WTC11 (cell line): ENCODE data around the gene HIF3A. TPM values are rescaled to one million over a fixed set of nuclear protein-coding genes. Genes with fewer than 3 reads are reported as not detected.

Experiments
- ATAC-seq: fragments of 200-7000 bp; cut with Tn5 transposase; 2 replicates; pipeline ENCODE4 v1.10.0; 2021; ENCODE audit warnings: mild to moderate bottlenecking, moderate library complexity
- CTCF ChIA-PET: fragments of 300-600 bp; sonication (Branson Sonifier 250); formaldehyde crosslinking; loops from one replicate; lab custom pipeline; 2021; ENCODE audit warnings: antibody characterized with exemption; lab: Charles Lee
- POLR2A ChIA-PET: fragments of 350-600 bp; sonication (Branson Sonifier 250); formaldehyde crosslinking; loops from one replicate; lab custom pipeline; 2021; ENCODE audit warnings: antibody characterized with exemption; lab: Charles Lee
- DNase-seq: peaks from one replicate; pipeline ENCODE4 v3.0.0; 2021; ENCODE audit warnings: low spot score
- H3K27ac Mint-ChIP-seq: 2 replicates; pipeline ENCODE4 v1.8.0; 2021; ENCODE audit warnings: mixed read lengths
- H3K27me3 Mint-ChIP-seq: 2 replicates; pipeline ENCODE4 v1.8.0; 2021; ENCODE audit warnings: low read depth, mild to moderate bottlenecking, moderate library complexity, mixed read lengths
- H3K36me3 Mint-ChIP-seq: 2 replicates; pipeline ENCODE4 v1.8.0; 2021; ENCODE audit warnings: mixed read lengths
- H3K4me1 Mint-ChIP-seq: 2 replicates; pipeline ENCODE4 v1.8.0; 2022; ENCODE audit warnings: mixed read lengths
- H3K4me3 Mint-ChIP-seq: 2 replicates; pipeline ENCODE4 v1.8.0; 2021; ENCODE audit warnings: mild to moderate bottlenecking, moderate library complexity, mixed read lengths
- H3K9me3 Mint-ChIP-seq: 2 replicates; pipeline ENCODE4 v1.8.0; 2021; ENCODE audit warnings: mixed read lengths
- AR ChIP-seq: fragments of 250-450 bp; sonication (Bioruptor Pico); IDR thresholded peaks from 2 replicates; pipeline ENCODE4 v1.9.0; 2021; ENCODE audit warnings: mild to moderate bottlenecking
- ARID4B ChIP-seq: sonication (generic); formaldehyde crosslinking; IDR thresholded peaks from 2 replicates; pipeline ENCODE4 v1.8.0; 2023; ENCODE audit warnings: missing genetic modification reagents, mild to moderate bottlenecking, borderline replicate concordance
- CREB1 ChIP-seq: sonication (generic); formaldehyde crosslinking; IDR thresholded peaks from 2 replicates; pipeline ENCODE4 v1.8.0; 2023; ENCODE audit warnings: mild to moderate bottlenecking, missing genetic modification reagents
- ESRRA ChIP-seq: sonication (generic); formaldehyde crosslinking; IDR thresholded peaks from 2 replicates; pipeline ENCODE4 v1.8.1; 2022; ENCODE audit warnings: mild to moderate bottlenecking, missing genetic modification reagents, borderline replicate concordance
- FOXJ3 ChIP-seq: sonication (generic); formaldehyde crosslinking; IDR thresholded peaks from 2 replicates; pipeline ENCODE4 v1.9.0; 2021; ENCODE audit warnings: missing genetic modification reagents, mild to moderate bottlenecking, borderline replicate concordance
- GTF2I ChIP-seq: fragments of 250-450 bp; sonication (Bioruptor Pico); conservative IDR thresholded peaks from 2 replicates; pipeline ENCODE4 v1.4.0; 2021; ENCODE audit warnings: mild to moderate bottlenecking
- IRF2 ChIP-seq: sonication (generic); formaldehyde crosslinking; IDR thresholded peaks from 2 replicates; pipeline ENCODE4 v1.8.0; 2022; ENCODE audit warnings: low read depth, missing genetic modification reagents, borderline replicate concordance
- MXD4 ChIP-seq: fragments of 250-450 bp; sonication (Bioruptor Pico); IDR thresholded peaks from 2 replicates; pipeline ENCODE4 v1.8.0; 2021; ENCODE audit warnings: mild to moderate bottlenecking, moderate library complexity, borderline replicate concordance
- MYBL2 ChIP-seq: sonication (generic); formaldehyde crosslinking; IDR thresholded peaks from 2 replicates; pipeline ENCODE4 v1.8.1; 2023; ENCODE audit warnings: mild to moderate bottlenecking, moderate library complexity, missing genetic modification reagents
- NR1H2 ChIP-seq: sonication (generic); formaldehyde crosslinking; IDR thresholded peaks from 2 replicates; pipeline ENCODE4 v1.9.0; 2021; ENCODE audit warnings: mild to moderate bottlenecking, moderate library complexity, missing genetic modification reagents
- NR2C2 ChIP-seq: sonication (generic); formaldehyde crosslinking; IDR thresholded peaks from 2 replicates; pipeline ENCODE4 v1.8.0; 2022; ENCODE audit warnings: mild to moderate bottlenecking, missing genetic modification reagents
- RELA ChIP-seq: sonication (generic); formaldehyde crosslinking; IDR thresholded peaks from 2 replicates; pipeline ENCODE4 v1.8.1; 2022; ENCODE audit warnings: missing genetic modification reagents, mild to moderate bottlenecking, borderline replicate concordance
- TEAD1 ChIP-seq: sonication (generic); formaldehyde crosslinking; IDR thresholded peaks from 2 replicates; pipeline ENCODE4 v1.8.0; 2022; ENCODE audit warnings: mild to moderate bottlenecking, missing genetic modification reagents
- USF2 ChIP-seq: sonication (generic); formaldehyde crosslinking; IDR thresholded peaks from 2 replicates; pipeline ENCODE4 v1.8.1; 2023; ENCODE audit warnings: mild to moderate bottlenecking, missing genetic modification reagents, moderate library complexity
- ZBTB21 ChIP-seq: sonication (generic); formaldehyde crosslinking; IDR thresholded peaks from 2 replicates; pipeline ENCODE4 v1.8.1; 2023; ENCODE audit warnings: mild to moderate bottlenecking, missing genetic modification reagents, borderline replicate concordance
- ZNF138 ChIP-seq: sonication (generic); formaldehyde crosslinking; conservative IDR thresholded peaks from 2 replicates; pipeline ENCODE4 v1.8.1; 2022; ENCODE audit warnings: mild to moderate bottlenecking, moderate library complexity, missing genetic modification reagents
- ZNF416 ChIP-seq: fragments of 250-450 bp; sonication (Bioruptor Pico); IDR thresholded peaks from 2 replicates; pipeline ENCODE4 v1.9.0; 2021; ENCODE audit warnings: mild to moderate bottlenecking, inconsistent platforms
- ZNF671 ChIP-seq: fragments of 250-450 bp; sonication (Bioruptor Pico); IDR thresholded peaks from 2 replicates; pipeline ENCODE4 v1.8.0; 2021; ENCODE audit warnings: mild to moderate bottlenecking
- total RNA-seq: library from RNA; stranded (reverse); gene quantifications from 3 replicates; pipeline ENCODE4 v1.2.3, GENCODE V29; 2021

Gene HIF3A
- total RNA-seq, 1 experiment from 2014 or later: 31.8 TPM

- TF ChIP-seq GTF2I (CRISPR knock-in tag) (no peak), ESRRA (no peak), MYBL2 (CRISPR knock-in tag) (no peak), ZNF416 (CRISPR knock-in tag) (no peak), RELA (CRISPR knock-in tag) (no peak), ZBTB21 (no peak), AR (no peak)
These were observed 54.6 kb downstream of the HIF3A start (continued) for GRCh38 chr19:46351241-46352041.

- POLR2A ChIA-PET: no interaction called here
- H3K27me3 Mint-ChIP-seq: no peaks in the 10 kb centered on the region
- peaks cover 30% of the 10 kb centered on the region for H3K4me1 Mint-ChIP-seq
- peaks cover 45% of the 10 kb centered on the region for H3K36me3 Mint-ChIP-seq
- no peak overlapping the region for H3K27ac Mint-ChIP-seq
- DNase-seq: no peak
- H3K4me3 Mint-ChIP-seq: no peak overlapping the region
- CTCF ChIA-PET: interaction anchor here (0.5 to 2.0 kb wide), 3 partner anchors 18 to 53 kb away, joined by 3 to 9 read pairs (median 3); no protein-coding TSS in a partner anchor
- H3K9me3 Mint-ChIP-seq: no peaks in the 10 kb centered on the region
- ATAC-seq: no peak
- TF ChIP-seq CREB1 (CRISPR knock-in tag) (no peak), ZNF671 (CRISPR knock-in tag) (no peak), MXD4 (CRISPR knock-in tag) (no peak), ESRRA (no peak), FOXJ3 (CRISPR knock-in tag) (no peak), ZNF138 (no peak), TEAD1 (CRISPR knock-in tag) (no peak), IRF2 (no peak), NR2C2 (CRISPR knock-in tag) (no peak), NR1H2 (CRISPR knock-in tag) (no peak), USF2 (no peak), ARID4B (CRISPR knock-in tag) (no peak)
- TF ChIP-seq, all 79 proteins: peak for 0
These were observed 57.1 kb downstream of the HIF3A start for GRCh38 chr19:46353730-46354528.
